NCI-H526 (cell line): Measurements from ENCODE around the gene ARID1B.

Source experiments
- DNase-seq, 2 experiments: peaks; one replicate each; lab custom pipeline; 2025; lab: John Stamatoyannopoulos, UW

ARID1B gene

GRCh38 chr6:157226761-157227160, 449.6 kb downstream of the ARID1B start:
- DNase-seq, result peak in 1 of 2 experiments; percentile 44

- DNase-seq, result peak in 1 of 2 experiments; percentile 44
Measured at GRCh38 chr6:157227202-157228166, 450.3 kb downstream of the ARID1B start.

GRCh38 chr6:157228426-157229131, 451.4 kb downstream of the ARID1B start:
- DNase-seq, result peak; percentile 55 to 73

GRCh38 chr6:157229132-157229618, 452.0 kb downstream of the ARID1B start:
- peak; percentile 83 for DNase-seq

GRCh38 chr6:157229713-157230112, 452.5 kb downstream of the ARID1B start:
- DNase-seq, result peak; percentile 95 to 96

- no peak for DNase-seq
Measured at GRCh38 chr6:157230910-157231309, 453.7 kb downstream of the ARID1B start.

- DNase-seq, result no peak
Measured at GRCh38 chr6:157232161-157232895, 455.1 kb downstream of the ARID1B start.

GRCh38 chr6:157233156-157233555, 456.0 kb downstream of the ARID1B start:
- DNase-seq, result no peak

GRCh38 chr6:157233686-157234085, 456.5 kb downstream of the ARID1B start:
- no peak for DNase-seq

GRCh38 chr6:157235600-157236039, 458.4 kb downstream of the ARID1B start:
- DNase-seq, result peak in 1 of 2 experiments; percentile 40

GRCh38 chr6:157236040-157236725, 459.0 kb downstream of the ARID1B start:
- DNase-seq, result peak in 1 of 2 experiments; percentile 41

- no peak for DNase-seq
Measured at GRCh38 chr6:157238346-157238745, 461.2 kb downstream of the ARID1B start.

GRCh38 chr6:157239148-157239547, 462.0 kb downstream of the ARID1B start:
- no peak for DNase-seq

- DNase-seq, result no peak
Measured at GRCh38 chr6:157239671-157240058, 462.5 kb downstream of the ARID1B start.

- peak; percentile 14 to 68 for DNase-seq
Measured at GRCh38 chr6:157240059-157240959, 463.1 kb downstream of the ARID1B start.

- DNase-seq, result no peak
Measured at GRCh38 chr6:157240960-157241311, 463.8 kb downstream of the ARID1B start.

GRCh38 chr6:157242791-157243190, 465.6 kb downstream of the ARID1B start:
- DNase-seq, result no peak

GRCh38 chr6:157244175-157244574, 467.0 kb downstream of the ARID1B start:
- no peak for DNase-seq

GRCh38 chr6:157244780-157245179, 467.6 kb downstream of the ARID1B start:
- DNase-seq, result no peak

GRCh38 chr6:157245436-157245835, 468.3 kb downstream of the ARID1B start:
- no peak for DNase-seq
